Fibroblast of skin of back (primary cell): ENCODE data around the gene SIT1.

ENCODE experiments used
- DNase-seq: peaks from one replicate; pipeline ENCODE4 v3.0.0-alpha.2; 2013

The SIT1 gene

GRCh38 chr9:35682520-35683315 lies 32.0 kb upstream of the SIT1 start:
- DNase-seq = no peak

DNA sequence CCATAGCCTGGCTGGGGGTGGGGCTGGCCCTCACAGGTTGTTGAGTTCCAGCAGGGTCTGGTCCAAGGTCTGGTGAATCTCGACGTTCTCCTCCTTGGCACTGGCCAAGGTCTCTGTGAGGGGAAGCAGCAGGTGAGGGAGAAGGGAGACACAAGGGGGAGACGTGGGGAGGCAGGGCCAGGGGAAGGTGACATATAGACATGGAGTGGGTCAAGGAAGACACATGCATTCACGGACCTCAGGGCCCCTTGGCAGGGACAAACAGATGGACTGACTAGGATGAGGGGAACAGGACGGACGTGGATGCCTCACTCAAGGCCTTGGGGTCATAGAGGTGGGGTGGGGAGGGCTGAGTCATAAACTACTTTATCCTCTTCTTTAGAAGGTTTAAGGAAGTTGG lies 31.3 kb upstream of the SIT1 start:
- DNase-seq = no peak

DNA sequence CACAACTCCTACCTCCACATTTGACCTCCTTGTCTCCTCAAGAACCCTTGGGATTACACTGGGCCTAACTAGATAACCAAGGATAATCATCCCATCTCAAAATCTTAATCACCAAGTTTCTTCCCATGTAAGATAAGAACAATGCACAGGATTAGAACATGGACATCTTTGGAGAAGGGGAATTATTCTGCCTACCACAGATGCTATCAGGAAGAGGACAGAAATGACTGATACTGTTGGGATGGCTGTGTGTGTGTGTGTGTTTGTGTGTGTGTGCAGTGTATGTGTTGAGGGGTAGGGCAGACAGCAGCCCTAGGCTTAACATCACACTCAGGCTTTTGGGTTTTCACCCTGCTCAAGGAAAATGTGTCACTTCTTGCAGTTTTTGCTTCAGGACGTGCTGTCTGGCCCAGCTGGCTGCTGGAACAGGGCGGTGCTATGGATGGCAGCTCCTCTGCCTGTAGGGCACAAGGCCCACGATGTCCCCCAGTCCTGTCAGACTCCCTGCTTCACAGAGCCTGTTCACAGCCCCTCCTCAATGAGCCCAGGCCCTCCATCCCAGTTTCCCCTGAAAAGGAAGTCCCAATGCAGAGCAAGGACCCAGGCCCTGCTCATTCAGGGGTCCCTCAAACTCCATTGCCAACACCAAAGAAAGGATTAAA lies 30.7 kb upstream of the SIT1 start:
- peak; percentile 43 for DNase-seq

DNA sequence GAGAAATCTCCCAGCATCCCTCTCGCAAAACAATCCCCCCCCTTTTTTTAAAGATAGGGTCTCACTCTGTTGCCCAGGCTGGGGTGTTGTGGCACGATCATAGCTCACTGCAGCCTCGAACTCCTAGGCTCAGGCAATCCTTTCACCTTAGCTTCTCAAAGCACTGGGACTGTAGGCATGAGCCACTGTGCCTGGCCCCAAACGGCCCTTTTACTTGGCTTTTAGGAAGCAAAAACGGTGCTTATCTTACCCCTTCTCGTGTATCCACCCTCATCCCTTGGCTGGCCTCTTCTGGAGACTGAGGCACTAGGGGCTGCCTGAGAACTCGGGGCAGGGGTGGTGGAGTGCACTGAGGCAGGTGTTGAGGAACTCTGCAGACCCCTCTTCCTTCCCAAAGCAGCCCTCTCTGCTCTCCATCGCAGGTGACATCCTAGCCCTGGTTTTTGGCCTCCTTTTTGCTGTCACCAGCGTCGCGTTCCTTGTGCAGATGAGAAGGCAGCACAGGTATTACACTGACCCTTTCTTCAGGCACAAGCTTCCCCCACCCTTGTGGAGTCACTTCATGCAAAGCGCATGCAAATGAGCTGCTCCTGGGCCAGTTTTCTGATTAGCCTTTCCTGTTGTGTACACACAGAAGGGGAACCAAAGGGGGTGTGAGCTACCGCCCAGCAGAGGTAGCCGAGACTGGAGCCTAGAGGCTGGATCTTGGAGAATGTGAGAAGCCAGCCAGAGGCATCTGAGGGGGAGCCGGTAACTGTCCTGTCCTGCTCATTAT lies 29.8 kb upstream of the SIT1 start:
- peak; percentile 69 for DNase-seq

- DNase-seq = peak; percentile 30
These were observed 29.1 kb upstream of the SIT1 start for GRCh38 chr9:35679766-35680330.

- no peak for DNase-seq
These were observed 28.4 kb upstream of the SIT1 start for GRCh38 chr9:35679091-35679490.

GRCh38 chr9:35675732-35676392 lies 25.1 kb upstream of the SIT1 start:
- DNase-seq = no peak

- no peak for DNase-seq
These were observed 24.5 kb upstream of the SIT1 start for GRCh38 chr9:35675204-35675603.

- DNase-seq = no peak
These were observed 23.3 kb upstream of the SIT1 start for GRCh38 chr9:35674025-35674361.

DNA sequence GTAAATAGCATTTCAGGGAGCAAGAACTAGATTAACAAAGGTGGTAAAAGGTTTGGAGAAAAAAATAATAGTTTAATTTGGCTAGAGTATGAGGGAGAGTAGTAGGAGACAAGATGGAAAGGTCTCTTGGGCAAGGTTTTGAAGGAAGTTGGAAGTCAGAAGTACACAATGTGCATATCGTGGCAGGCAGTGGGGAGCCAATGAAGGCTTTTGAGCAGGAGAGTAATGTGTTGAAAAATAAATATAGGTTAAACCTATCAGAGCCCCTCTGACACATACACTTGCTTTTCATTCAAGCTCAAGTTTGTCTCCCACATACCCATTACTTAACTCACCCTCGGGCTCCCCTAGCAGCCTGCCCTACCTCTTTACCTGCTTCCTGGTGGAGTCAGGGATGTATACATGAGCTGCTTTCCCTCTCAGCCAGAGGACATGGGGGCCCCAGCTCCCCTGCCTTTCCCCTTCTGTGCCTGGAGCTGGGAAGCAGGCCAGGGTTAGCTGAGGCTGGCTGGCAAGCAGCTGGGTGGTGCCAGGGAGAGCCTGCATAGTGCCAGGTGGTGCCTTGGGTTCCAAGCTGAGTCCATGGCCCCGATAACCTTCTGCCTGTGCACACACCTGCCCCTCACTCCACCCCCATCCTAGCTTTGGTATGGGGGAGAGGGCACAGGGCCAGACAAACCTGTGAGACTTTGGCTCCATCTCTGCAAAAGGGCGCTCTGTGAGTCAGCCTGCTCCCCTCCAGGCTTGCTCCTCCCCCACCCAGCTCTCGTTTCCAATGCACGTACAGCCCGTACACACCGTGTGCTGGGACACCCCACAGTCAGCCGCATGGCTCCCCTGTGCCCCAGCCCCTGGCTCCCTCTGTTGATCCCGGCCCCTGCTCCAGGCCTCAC lies 22.6 kb upstream of the SIT1 start, which contains the start of gene CA9:
TSS of gene CA9 (plus strand) at position 797 of the 893 bp plus-strand sequence. CDS start at position 829, 32 bp downstream.
- peak; percentile 33 for DNase-seq

GRCh38 chr9:35669331-35670145 lies 18.8 kb upstream of the SIT1 start:
- DNase-seq = no peak

GRCh38 chr9:35667939-35668338 lies 17.2 kb upstream of the SIT1 start:
- no peak for DNase-seq

DNA sequence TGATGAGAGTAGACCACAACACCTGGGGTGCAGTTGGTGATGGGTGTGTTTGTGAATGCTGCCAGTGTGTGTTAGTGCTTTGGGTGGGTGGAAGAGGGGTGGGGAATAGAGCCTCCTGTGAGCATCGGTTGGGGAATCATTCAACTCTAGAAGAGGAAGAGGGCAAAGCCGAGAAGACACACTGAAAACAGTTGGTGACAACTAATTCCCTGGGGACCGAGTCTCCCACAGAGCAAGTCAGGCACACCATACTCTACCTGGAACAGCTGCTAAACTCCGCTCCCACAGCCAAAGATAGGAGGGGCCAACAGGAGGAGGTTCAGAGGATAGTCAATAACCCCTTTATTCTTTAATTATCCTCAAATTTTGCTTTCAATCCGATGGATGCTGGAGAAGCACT lies 15.8 kb upstream of the SIT1 start:
- DNase-seq = no peak

DNA sequence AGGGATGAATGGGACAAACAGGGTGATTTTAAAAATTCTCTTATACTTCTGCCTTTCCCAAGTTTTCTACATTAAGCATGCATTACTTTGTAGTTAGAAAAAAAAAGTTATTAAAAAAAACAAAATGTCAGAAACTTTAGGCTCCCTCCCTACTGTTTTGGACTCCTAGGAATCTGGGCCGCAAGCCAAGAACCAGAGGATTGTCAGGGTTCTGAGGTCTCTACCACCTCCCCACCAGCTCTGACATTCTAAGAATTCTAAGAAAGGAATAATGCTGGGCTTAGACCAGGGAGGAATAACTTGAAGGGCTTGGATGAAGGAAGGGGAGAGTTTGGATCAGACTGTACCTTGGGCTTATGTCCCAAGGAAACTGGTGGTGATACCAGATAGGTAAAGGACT lies 15.3 kb upstream of the SIT1 start:
- peak; percentile 86 for DNase-seq

- DNase-seq = no peak
These were observed 14.7 kb upstream of the SIT1 start for GRCh38 chr9:35665471-35665818.

GRCh38 chr9:35664531-35665470 lies 14.1 kb upstream of the SIT1 start, which contains the start of gene ARHGEF39:
Gene ARHGEF39, minus strand, starts transcription at chr9:35665195. Its CDS starts 26 bp downstream, at chr9:35665169.
- DNase-seq = peak; percentile 84

DNA sequence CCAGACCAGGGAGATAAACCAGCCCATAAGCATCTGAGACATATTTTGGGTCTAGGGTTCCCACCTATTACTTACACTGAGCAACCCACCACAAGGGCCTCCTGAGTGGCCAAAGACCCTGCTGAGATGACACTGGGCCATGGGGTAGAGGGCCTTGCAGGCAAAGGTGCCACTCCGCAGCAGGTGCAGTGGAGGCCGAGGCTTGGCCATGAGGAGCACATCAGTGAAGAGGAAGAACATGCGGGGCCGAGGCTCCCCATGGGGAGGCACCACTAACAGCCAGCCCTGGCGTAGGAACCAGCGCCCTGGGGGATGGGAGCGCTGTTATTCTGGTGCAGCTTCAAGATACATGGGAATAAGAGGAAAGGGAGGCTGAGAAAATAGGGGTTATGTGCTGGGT lies 11.7 kb upstream of the SIT1 start:
- DNase-seq = no peak

GRCh38 chr9:35661756-35662350 lies 11.1 kb upstream of the SIT1 start:
- no peak for DNase-seq

- DNase-seq = peak; percentile 73
These were observed 10.3 kb upstream of the SIT1 start for GRCh38 chr9:35660966-35661415.
